ENCODE data around the gene HLF.

The HLF gene

DNA sequence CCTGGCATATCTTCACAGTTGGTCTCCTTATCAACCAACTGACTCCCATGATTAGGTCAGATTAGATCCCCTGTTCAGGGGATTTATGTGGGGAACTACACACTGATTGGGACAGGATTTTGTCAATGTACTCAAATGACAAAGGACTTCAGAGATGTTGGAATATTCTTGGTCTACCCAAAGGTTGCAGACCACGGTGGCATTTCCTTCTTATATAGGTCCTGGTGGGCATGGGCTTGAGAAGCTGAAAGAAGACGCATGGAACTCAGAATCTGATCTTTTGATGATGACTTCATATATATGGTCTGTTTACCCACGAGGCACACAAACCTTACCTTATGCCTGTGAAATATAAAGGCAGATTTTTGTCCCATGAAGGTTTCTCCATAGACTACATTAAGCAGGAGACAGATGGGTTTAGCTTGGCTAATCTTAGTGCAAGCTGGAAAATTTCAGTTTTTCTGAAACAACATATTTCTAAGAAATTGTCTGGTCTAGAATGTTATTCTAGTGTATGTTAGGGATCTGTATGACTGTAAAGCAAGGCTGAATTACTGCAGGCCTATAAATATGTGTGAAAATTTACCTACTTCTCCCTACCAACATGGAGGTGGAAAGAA is 33.5 kb downstream of the HLF start:
- TF ChIP-seq, protein P1, sequence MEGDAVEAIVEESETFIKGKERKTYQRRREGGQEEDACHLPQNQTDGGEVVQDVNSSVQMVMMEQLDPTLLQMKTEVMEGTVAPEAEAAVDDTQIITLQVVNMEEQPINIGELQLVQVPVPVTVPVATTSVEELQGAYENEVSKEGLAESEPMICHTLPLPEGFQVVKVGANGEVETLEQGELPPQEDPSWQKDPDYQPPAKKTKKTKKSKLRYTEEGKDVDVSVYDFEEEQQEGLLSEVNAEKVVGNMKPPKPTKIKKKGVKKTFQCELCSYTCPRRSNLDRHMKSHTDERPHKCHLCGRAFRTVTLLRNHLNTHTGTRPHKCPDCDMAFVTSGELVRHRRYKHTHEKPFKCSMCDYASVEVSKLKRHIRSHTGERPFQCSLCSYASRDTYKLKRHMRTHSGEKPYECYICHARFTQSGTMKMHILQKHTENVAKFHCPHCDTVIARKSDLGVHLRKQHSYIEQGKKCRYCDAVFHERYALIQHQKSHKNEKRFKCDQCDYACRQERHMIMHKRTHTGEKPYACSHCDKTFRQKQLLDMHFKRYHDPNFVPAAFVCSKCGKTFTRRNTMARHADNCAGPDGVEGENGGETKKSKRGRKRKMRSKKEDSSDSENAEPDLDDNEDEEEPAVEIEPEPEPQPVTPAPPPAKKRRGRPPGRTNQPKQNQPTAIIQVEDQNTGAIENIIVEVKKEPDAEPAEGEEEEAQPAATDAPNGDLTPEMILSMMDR (IDR thresholded peaks at IDR 0.05; ENCODE audit: low read depth, low read length): no peak
- no peak overlapping the region for H3K4me3 ChIP-seq (ENCODE audit: low read depth, low read length)

GRCh38 chr17:55299162-55299838 is 34.5 kb downstream of the HLF start:
- TF ChIP-seq, protein P1 (IDR thresholded peaks at IDR 0.05; ENCODE audit: low read depth, low read length): no peak
- H3K4me3 ChIP-seq (ENCODE audit: low read depth, low read length): no peak overlapping the region

GRCh38 chr17:55299890-55300289 is 35.1 kb downstream of the HLF start:
- no peak overlapping the region for H3K4me3 ChIP-seq (ENCODE audit: low read depth, low read length)
- TF ChIP-seq, protein P1 (IDR thresholded peaks at IDR 0.05; ENCODE audit: low read depth, low read length): no peak

- TF ChIP-seq, protein P1 (IDR thresholded peaks at IDR 0.05; ENCODE audit: low read depth, low read length): no peak
- no peak overlapping the region for H3K4me3 ChIP-seq (ENCODE audit: low read depth, low read length)
These were observed 35.9 kb downstream of the HLF start for GRCh38 chr17:55300479-55301290.

DNA sequence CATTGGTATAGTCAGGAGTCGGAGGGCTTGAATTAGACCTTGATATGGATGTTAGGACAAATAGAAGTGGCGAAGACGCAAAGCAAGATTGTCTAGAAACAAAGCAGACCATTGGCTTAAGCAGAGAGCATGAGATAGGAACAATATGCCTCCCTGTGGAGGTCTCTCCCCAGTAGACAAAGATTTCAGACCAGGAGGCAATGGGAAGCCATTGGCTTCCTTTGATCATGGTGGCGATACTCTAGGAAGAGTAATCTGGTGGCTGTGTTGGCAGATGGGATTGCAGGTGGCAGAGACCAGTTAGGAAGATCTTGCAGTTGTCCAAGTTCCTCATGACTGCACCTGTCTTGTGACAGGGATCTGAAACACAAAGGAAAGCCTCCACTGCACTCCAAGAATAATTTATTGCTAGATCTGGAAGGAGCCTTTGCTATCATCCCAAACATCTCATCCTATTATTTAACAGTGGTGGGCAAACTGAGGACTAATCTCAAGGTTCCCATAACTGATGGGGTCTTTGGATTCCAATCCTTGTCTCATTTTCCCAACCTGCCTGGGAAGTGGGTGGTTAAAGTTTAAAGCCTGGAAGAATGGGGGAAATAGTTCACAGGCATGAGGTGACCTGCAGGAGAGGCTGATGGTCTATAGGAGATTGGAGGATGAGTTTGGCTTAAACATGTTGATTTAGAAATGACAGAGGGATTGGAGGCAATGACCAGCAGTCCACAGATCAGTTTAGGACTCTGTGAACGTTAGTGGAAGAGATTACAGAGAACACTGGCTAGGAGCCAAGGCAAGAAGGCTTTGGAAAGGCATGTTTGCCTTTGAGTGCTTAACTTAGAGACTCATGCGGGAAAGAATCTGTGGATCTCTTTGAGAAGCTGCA is 37.0 kb downstream of the HLF start:
- TF ChIP-seq, protein P1 (IDR thresholded peaks at IDR 0.05; ENCODE audit: low read depth, low read length): no peak
- H3K4me3 ChIP-seq (ENCODE audit: low read depth, low read length): no peak overlapping the region

- H3K4me3 ChIP-seq (ENCODE audit: low read depth, low read length): no peak overlapping the region
- TF ChIP-seq, protein P1 (IDR thresholded peaks at IDR 0.05; ENCODE audit: low read depth, low read length): no peak
These were observed 37.6 kb downstream of the HLF start for GRCh38 chr17:55302407-55302787.
